ENCODE data around the gene FKBP11. TPM values are rescaled to one million over a fixed set of nuclear protein-coding genes. Genes with fewer than 3 reads are reported as not detected.

FKBP11 gene
- total RNA-seq, 4 donors from 2014 or later = 14.7 to 32.1 (median 22.5) TPM

DNA sequence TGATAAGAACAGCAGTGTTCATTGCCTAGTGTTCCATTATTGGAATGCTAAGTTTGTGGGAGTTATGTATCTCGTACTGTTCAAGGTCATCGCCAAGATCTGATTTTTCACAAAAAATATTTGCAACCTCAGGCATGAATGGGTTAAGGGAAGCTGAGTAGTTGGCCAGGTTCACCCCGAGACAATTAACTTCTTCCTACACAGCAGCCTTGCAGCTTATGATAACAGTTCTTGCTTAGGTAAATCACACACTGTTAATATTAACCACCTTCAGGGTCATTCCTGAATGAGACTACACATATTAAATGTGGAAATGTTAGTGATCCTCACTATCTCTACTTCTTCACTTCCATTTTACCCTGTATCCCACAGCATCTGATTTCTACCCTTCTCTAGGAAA, 18.0 kb downstream of the FKBP11 start:
- TF ChIP-seq, protein P1, sequence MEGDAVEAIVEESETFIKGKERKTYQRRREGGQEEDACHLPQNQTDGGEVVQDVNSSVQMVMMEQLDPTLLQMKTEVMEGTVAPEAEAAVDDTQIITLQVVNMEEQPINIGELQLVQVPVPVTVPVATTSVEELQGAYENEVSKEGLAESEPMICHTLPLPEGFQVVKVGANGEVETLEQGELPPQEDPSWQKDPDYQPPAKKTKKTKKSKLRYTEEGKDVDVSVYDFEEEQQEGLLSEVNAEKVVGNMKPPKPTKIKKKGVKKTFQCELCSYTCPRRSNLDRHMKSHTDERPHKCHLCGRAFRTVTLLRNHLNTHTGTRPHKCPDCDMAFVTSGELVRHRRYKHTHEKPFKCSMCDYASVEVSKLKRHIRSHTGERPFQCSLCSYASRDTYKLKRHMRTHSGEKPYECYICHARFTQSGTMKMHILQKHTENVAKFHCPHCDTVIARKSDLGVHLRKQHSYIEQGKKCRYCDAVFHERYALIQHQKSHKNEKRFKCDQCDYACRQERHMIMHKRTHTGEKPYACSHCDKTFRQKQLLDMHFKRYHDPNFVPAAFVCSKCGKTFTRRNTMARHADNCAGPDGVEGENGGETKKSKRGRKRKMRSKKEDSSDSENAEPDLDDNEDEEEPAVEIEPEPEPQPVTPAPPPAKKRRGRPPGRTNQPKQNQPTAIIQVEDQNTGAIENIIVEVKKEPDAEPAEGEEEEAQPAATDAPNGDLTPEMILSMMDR (IDR thresholded peaks at IDR 0.05) = no peak
- ATAC-seq (ENCODE audit: low FRiP score) (no peak), DNase-seq (ENCODE audit: low spot score) (no peak)

DNA sequence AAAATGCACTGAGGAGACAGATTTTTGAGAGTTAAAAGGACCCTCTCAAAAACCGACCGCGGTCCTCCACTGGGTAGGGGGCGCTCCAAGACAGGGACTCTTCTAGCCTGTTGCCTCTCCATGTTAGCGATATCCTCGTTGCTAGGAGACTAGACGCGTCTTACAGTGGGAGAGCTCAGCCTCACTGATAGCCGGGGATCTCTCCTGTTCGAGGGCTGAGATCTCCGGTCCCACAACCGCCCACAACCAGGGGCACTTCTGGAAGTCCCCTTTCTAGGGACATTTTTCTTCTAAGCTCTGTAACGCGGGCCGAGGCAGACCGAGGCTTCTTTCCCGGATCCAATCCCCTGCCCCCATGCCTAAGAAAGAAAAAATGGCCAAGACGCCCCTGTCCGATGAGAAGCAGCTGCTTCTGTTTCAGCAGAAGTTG, 21.3 kb downstream of the FKBP11 start:
- ATAC-seq (ENCODE audit: low FRiP score) (peak; percentile 54), DNase-seq (ENCODE audit: low spot score) (peak; percentile 58)
- TF ChIP-seq, protein P1 (IDR thresholded peaks at IDR 0.05) = no peak

DNA sequence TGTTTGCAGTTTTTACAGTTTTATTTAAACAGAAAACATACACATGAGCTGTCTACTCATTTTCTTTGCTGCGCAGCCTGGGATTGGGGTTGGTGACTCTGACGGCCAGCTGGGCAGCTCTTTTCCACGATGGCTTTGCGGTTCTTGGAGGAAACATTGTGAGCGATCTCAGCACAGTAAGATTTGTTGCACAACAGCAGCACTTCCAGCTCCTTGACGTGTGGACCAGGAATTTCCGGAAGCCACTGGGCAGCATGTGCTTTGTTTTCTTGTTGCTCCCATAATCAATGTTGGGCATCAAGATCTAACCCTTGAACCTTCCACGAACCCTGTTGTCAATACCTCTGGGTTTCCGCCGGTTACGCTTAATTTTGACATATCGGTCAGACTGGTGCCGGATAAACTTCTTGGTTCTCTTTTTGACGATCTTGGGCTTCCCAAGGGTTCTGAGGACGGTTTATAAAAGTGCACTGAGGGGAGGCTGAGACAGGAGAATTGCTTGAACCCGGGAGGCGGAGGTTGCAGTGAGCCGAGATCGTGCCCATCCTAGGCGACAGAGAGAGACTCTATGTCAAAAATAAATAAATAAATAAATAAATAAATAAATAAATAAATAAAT, 21.8 kb downstream of the FKBP11 start:
- TF ChIP-seq, protein P1 (IDR thresholded peaks at IDR 0.05) = no peak
- no peak for ATAC-seq (ENCODE audit: low FRiP score)

DNA sequence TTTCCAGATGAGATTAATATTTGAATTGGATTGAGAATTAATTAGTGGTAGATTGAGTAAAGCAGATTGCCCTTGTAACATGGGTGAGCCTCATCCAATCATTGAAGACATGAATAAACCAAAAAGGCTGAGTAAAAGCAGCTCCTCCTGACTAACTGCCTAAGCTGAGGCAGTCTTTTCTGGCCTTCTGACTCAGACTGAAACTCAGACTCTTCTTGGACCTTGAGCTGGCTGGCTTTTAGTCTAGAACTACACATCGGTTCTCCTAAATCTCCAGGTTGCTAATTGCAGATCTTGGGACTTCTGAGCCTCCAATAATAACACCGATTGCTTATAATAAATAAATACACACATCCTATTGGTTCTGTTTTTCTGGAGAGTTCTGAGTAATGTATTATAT, 24.0 kb downstream of the FKBP11 start:
- TF ChIP-seq, protein P1 (IDR thresholded peaks at IDR 0.05) = no peak
- no peak for DNase-seq (ENCODE audit: low spot score)
- no peak for ATAC-seq (ENCODE audit: low FRiP score)

More for the DNA sequence above, 21.8 kb downstream of the FKBP11 start:
- DNase-seq (ENCODE audit: low spot score) = no peak

DNA sequence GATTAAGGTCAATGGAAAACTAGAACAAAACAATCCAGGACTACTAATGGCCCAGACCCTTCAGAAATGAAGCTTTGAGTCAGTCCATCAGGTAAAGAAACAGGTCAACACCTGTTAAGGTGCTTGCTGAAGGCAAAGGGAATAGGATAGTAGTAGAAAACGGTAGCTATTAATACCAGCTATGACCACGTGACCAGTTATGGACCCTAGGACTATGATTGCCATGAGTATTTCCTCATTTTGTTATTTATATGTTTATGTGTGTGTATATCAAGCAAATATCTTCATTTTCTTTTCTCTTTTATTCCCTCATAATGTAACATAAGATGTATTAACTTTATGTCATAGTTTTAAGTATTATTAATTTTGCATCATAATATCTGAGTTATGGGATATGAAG, 25.6 kb downstream of the FKBP11 start:
- TF ChIP-seq, protein P1 (IDR thresholded peaks at IDR 0.05) = no peak
- ATAC-seq (ENCODE audit: low FRiP score) (no peak), DNase-seq (ENCODE audit: low spot score) (no peak)

DNA sequence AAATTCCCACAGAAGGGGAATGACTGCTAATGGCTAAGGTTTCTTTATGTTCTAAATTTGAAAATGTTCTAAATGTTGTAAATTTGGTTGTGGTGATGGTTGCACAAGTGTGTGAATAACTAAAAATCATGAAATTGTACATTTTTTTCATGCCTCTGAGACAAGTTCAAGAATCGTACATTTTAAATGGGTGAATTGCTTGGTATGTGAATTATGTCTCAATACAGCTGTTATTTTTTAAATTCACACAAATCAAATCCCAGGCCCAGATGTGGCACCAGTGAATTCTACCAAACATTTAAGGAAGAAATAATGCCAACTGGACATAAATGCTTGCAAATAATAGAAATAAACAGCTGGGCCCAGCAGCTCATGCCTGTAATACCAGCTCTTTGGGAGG, 31.0 kb downstream of the FKBP11 start:
- ATAC-seq (ENCODE audit: low FRiP score) (no peak), DNase-seq (ENCODE audit: low spot score) (no peak)

More for the DNA sequence above, 31.0 kb downstream of the FKBP11 start:
- TF ChIP-seq, protein P1 (IDR thresholded peaks at IDR 0.05) = no peak

All from omental fat pad (tissue), 4 donors.